Measurements from ENCODE around the gene MGA.

MGA gene

DNA sequence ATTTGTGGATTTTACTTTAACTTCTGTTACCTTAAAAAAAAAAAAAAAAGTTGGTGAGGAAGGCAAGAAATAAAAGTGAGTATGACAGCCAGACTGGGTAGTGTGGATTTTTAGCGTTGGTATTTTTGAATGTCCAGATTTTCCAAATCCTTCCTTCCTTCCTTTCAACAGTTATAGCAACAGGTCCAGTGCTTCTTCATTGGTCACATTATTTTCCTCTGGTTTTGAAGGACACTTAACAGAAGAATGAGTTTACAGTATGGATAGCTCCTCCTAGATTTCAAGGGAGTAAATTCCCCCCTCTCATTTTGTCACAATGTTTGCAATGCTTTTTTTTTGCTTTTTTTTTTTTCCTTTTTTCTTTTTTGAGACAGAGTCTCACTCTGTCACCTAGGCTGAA lies 120.5 kb downstream of the MGA start:
- H3K27me3 ChIP-seq (ENCODE audit: control insufficient read depth in 1 of 2, insufficient read depth in 2 of 2, low read length in 2 of 2): no peaks in the 10 kb centered on the region
- no peak overlapping the region for H3K27ac ChIP-seq (ENCODE audit: low read length)

GRCh38 chr15:41782371-41783282 lies 122.4 kb downstream of the MGA start:
- H3K4me3 ChIP-seq (ENCODE audit: low read length in 2 of 2): no peak overlapping the region

More for the DNA sequence above, 120.5 kb downstream of the MGA start:
- no peaks in the 10 kb centered on the region for H3K9me3 ChIP-seq (ENCODE audit: control insufficient read depth in 2 of 2, low read length in 2 of 2)
- no peak overlapping the region for H3K9ac ChIP-seq (ENCODE audit: low read length in 2 of 2)
- peak overlapping the region in 1 of 2 donors; percentile 17 for H3K4me3 ChIP-seq (ENCODE audit: low read length in 2 of 2)
- H3K36me3 ChIP-seq (ENCODE audit: control insufficient read depth in 2 of 2, insufficient read depth in 2 of 2, low read length in 2 of 2): no peaks in the 10 kb centered on the region
- peaks cover 20% of the 10 kb centered on the region for H3K4me1 ChIP-seq (ENCODE audit: control insufficient read depth, insufficient read depth, low read length)

DNA sequence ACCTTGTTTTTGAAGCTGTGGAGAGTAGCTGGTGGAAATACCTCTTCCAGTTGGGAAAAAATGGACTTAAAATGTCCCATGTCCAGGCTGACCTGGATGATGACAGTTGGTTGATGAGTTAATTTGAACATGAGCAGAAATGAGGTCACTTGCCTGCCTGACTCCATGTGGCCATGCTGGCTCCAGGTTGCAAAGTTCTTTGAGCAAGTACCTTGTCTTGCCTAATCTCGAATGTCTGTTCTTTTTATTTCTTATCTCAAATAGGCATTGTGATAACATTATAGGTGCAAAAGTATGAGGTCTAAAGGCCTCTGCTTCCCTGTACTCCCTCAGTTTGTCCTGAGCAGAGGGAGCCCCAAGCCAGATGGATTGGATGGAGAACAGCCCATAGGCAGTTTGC lies 123.1 kb downstream of the MGA start:
- no peaks in the 10 kb centered on the region for H3K36me3 ChIP-seq (ENCODE audit: control insufficient read depth in 2 of 2, insufficient read depth in 2 of 2, low read length in 2 of 2)
- H3K4me1 ChIP-seq (ENCODE audit: control insufficient read depth, insufficient read depth, low read length): peaks cover 12% of the 10 kb centered on the region
- H3K9ac ChIP-seq (ENCODE audit: low read length in 2 of 2): no peak overlapping the region
- H3K9me3 ChIP-seq (ENCODE audit: control insufficient read depth in 2 of 2, low read length in 2 of 2): no peaks in the 10 kb centered on the region
- H3K4me3 ChIP-seq (ENCODE audit: low read length in 2 of 2): no peak overlapping the region
- no peak overlapping the region for H3K27ac ChIP-seq (ENCODE audit: low read length)
- no peaks in the 10 kb centered on the region for H3K27me3 ChIP-seq (ENCODE audit: control insufficient read depth in 1 of 2, insufficient read depth in 2 of 2, low read length in 2 of 2)

More at GRCh38 chr15:41782371-41783282, 122.4 kb downstream of the MGA start:
- Histone ChIP-seq H3K9ac (ENCODE audit: low read length in 2 of 2) (no peak overlapping the region), H3K9me3 (ENCODE audit: control insufficient read depth in 2 of 2, low read length in 2 of 2) (no peaks in the 10 kb centered on the region), H3K36me3 (ENCODE audit: control insufficient read depth in 2 of 2, insufficient read depth in 2 of 2, low read length in 2 of 2) (no peaks in the 10 kb centered on the region), H3K27me3 (ENCODE audit: control insufficient read depth in 1 of 2, insufficient read depth in 2 of 2, low read length in 2 of 2) (no peaks in the 10 kb centered on the region), H3K27ac (ENCODE audit: low read length) (no peak overlapping the region), H3K4me1 (ENCODE audit: control insufficient read depth, insufficient read depth, low read length) (peaks cover 12% of the 10 kb centered on the region)

- Histone ChIP-seq H3K4me3 (ENCODE audit: low read length in 2 of 2) (no peak overlapping the region), H3K27me3 (ENCODE audit: control insufficient read depth in 1 of 2, insufficient read depth in 2 of 2, low read length in 2 of 2) (no peaks in the 10 kb centered on the region), H3K27ac (ENCODE audit: low read length) (no peak overlapping the region), H3K9ac (ENCODE audit: low read length in 2 of 2) (no peak overlapping the region), H3K9me3 (ENCODE audit: control insufficient read depth in 2 of 2, low read length in 2 of 2) (no peaks in the 10 kb centered on the region), H3K4me1 (ENCODE audit: control insufficient read depth, insufficient read depth, low read length) (peaks cover 32% of the 10 kb centered on the region), H3K36me3 (ENCODE audit: control insufficient read depth in 2 of 2, insufficient read depth in 2 of 2, low read length in 2 of 2) (no peaks in the 10 kb centered on the region)
These were observed 128.1 kb downstream of the MGA start for GRCh38 chr15:41788262-41788661.

- H3K27ac ChIP-seq (ENCODE audit: low read length): no peak overlapping the region
- no peak overlapping the region for H3K9ac ChIP-seq (ENCODE audit: low read length in 2 of 2)
- H3K27me3 ChIP-seq (ENCODE audit: control insufficient read depth in 1 of 2, insufficient read depth in 2 of 2, low read length in 2 of 2): no peaks in the 10 kb centered on the region
These were observed 129.0 kb downstream of the MGA start for GRCh38 chr15:41789236-41789635.

GRCh38 chr15:41789662-41790061 lies 129.5 kb downstream of the MGA start:
- Histone ChIP-seq H3K4me3 (ENCODE audit: low read length in 2 of 2) (no peak overlapping the region), H3K27me3 (ENCODE audit: control insufficient read depth in 1 of 2, insufficient read depth in 2 of 2, low read length in 2 of 2) (no peaks in the 10 kb centered on the region), H3K9me3 (ENCODE audit: control insufficient read depth in 2 of 2, low read length in 2 of 2) (no peaks in the 10 kb centered on the region), H3K4me1 (ENCODE audit: control insufficient read depth, insufficient read depth, low read length) (peaks cover 32% of the 10 kb centered on the region), H3K36me3 (ENCODE audit: control insufficient read depth in 2 of 2, insufficient read depth in 2 of 2, low read length in 2 of 2) (no peaks in the 10 kb centered on the region), H3K27ac (ENCODE audit: low read length) (no peak overlapping the region), H3K9ac (ENCODE audit: low read length in 2 of 2) (no peak overlapping the region)

More at GRCh38 chr15:41789236-41789635, 129.0 kb downstream of the MGA start:
- peaks cover 32% of the 10 kb centered on the region for H3K4me1 ChIP-seq (ENCODE audit: control insufficient read depth, insufficient read depth, low read length)
- H3K4me3 ChIP-seq (ENCODE audit: low read length in 2 of 2): no peak overlapping the region
- H3K36me3 ChIP-seq (ENCODE audit: control insufficient read depth in 2 of 2, insufficient read depth in 2 of 2, low read length in 2 of 2): no peaks in the 10 kb centered on the region
- no peaks in the 10 kb centered on the region for H3K9me3 ChIP-seq (ENCODE audit: control insufficient read depth in 2 of 2, low read length in 2 of 2)

- no peaks in the 10 kb centered on the region for H3K27me3 ChIP-seq (ENCODE audit: control insufficient read depth in 1 of 2, insufficient read depth in 2 of 2, low read length in 2 of 2)
- H3K4me1 ChIP-seq (ENCODE audit: control insufficient read depth, insufficient read depth, low read length): peaks cover 32% of the 10 kb centered on the region
- peak overlapping the region in 1 of 2 donors; percentile 13 for H3K9ac ChIP-seq (ENCODE audit: low read length in 2 of 2)
- no peak overlapping the region for H3K4me3 ChIP-seq (ENCODE audit: low read length in 2 of 2)
- H3K36me3 ChIP-seq (ENCODE audit: control insufficient read depth in 2 of 2, insufficient read depth in 2 of 2, low read length in 2 of 2): no peaks in the 10 kb centered on the region
- H3K9me3 ChIP-seq (ENCODE audit: control insufficient read depth in 2 of 2, low read length in 2 of 2): no peaks in the 10 kb centered on the region
- no peak overlapping the region for H3K27ac ChIP-seq (ENCODE audit: low read length)
These were observed 130.0 kb downstream of the MGA start for GRCh38 chr15:41790169-41790568.

GRCh38 chr15:41790756-41791546 lies 130.7 kb downstream of the MGA start:
- Histone ChIP-seq H3K9ac (ENCODE audit: low read length in 2 of 2) (no peak overlapping the region), H3K4me3 (ENCODE audit: low read length in 2 of 2) (peak overlapping the region; percentile 24 to 29), H3K36me3 (ENCODE audit: control insufficient read depth in 2 of 2, insufficient read depth in 2 of 2, low read length in 2 of 2) (no peaks in the 10 kb centered on the region), H3K27me3 (ENCODE audit: control insufficient read depth in 1 of 2, insufficient read depth in 2 of 2, low read length in 2 of 2) (no peaks in the 10 kb centered on the region), H3K4me1 (ENCODE audit: control insufficient read depth, insufficient read depth, low read length) (peaks cover 35% of the 10 kb centered on the region), H3K27ac (ENCODE audit: low read length) (peak overlapping the region; percentile 60), H3K9me3 (ENCODE audit: control insufficient read depth in 2 of 2, low read length in 2 of 2) (no peaks in the 10 kb centered on the region)

DNA sequence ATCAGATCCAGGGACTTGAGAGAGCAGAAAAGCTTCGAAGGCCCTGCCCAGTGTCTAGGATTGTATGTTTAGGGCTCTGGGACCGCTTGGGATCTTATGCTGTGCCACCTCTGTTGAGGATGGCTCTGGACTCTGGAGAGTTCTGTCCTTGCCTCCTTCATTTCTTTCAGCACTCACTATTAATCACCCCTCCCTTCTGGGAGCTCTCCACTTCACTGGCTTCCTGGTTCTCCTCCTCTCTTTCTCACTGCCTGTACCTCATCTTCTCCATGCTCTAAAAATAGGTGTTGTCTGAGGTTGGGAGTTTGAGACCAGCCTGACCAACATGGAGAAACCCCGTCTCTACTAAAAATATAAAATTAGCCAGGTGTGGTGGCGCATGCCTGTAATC lies 131.3 kb downstream of the MGA start:
- Histone ChIP-seq H3K27ac (ENCODE audit: low read length) (peak overlapping the region; percentile 60), H3K9ac (ENCODE audit: low read length in 2 of 2) (no peak overlapping the region), H3K36me3 (ENCODE audit: control insufficient read depth in 2 of 2, insufficient read depth in 2 of 2, low read length in 2 of 2) (no peaks in the 10 kb centered on the region), H3K27me3 (ENCODE audit: control insufficient read depth in 1 of 2, insufficient read depth in 2 of 2, low read length in 2 of 2) (no peaks in the 10 kb centered on the region), H3K4me1 (ENCODE audit: control insufficient read depth, insufficient read depth, low read length) (peaks cover 41% of the 10 kb centered on the region), H3K4me3 (ENCODE audit: low read length in 2 of 2) (no peak overlapping the region), H3K9me3 (ENCODE audit: control insufficient read depth in 2 of 2, low read length in 2 of 2) (no peaks in the 10 kb centered on the region)

DNA sequence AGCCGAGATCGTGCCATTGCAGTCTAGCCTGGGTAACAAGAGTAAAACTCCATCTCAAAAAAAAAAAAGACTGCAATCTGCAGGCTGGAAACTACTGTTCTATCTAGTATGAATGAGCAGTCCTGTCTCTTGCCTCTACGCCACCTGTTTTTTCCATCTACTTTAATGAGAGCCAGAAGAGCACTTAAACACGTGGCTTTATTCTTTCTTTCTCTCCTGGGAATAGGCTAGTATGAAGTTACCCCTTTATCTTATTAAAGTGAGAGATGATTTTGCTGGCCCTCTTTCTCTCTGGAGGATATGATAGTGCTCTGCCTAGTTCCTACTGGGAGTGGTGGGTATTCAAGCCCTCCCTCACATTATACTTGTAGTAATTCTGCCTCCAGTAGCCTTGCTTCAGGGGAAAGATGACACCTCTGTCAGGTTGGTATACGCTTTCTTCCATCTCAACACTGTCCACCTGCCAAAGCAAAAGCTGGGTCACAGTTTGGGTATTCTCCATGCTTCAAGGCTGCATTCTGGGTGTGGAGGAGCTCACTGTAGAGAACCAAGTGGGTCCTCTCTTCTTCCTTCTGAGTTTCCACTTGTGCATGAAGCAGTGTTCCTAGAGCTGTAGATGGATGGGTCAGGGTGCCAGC lies 131.9 kb downstream of the MGA start:
- Histone ChIP-seq H3K27me3 (ENCODE audit: control insufficient read depth in 1 of 2, insufficient read depth in 2 of 2, low read length in 2 of 2) (no peaks in the 10 kb centered on the region), H3K4me1 (ENCODE audit: control insufficient read depth, insufficient read depth, low read length) (peaks cover 45% of the 10 kb centered on the region), H3K4me3 (ENCODE audit: low read length in 2 of 2) (no peak overlapping the region), H3K27ac (ENCODE audit: low read length) (no peak overlapping the region), H3K9ac (ENCODE audit: low read length in 2 of 2) (no peak overlapping the region), H3K36me3 (ENCODE audit: control insufficient read depth in 2 of 2, insufficient read depth in 2 of 2, low read length in 2 of 2) (no peaks in the 10 kb centered on the region), H3K9me3 (ENCODE audit: control insufficient read depth in 2 of 2, low read length in 2 of 2) (no peaks in the 10 kb centered on the region)

Data from stomach smooth muscle (tissue), 2 donors.